ENCODE results near the gene ANKRD16. TPM values are rescaled to one million over a fixed set of nuclear protein-coding genes. Genes with fewer than 3 reads are reported as not detected.
"Not testable (repeated sequence)": the region's sequence is repeated elsewhere in the genome, so short reads cannot be mapped to it uniquely, and the experiment has no call there.

The ANKRD16 gene
- polyA plus RNA-seq, 3 donors = 1.4 to 2.9 (median 2.1) TPM

- Mint-ChIP-seq H3K4me1 (peaks cover 25% of the 10 kb centered on the region), H3K9me3 (peaks cover 5 to 9% (median 7%) of the 10 kb centered on the region in 7 donors)
- intact Hi-C loops (cut with micrococcal nuclease) = no loop called here
These were observed 33.6 kb downstream of the ANKRD16 start for GRCh38 chr10:5855979-5856700.

GRCh38 chr10:5854131-5854475 lies 35.6 kb downstream of the ANKRD16 start:
- no peaks in the 10 kb centered on the region for H3K79me2 ChIP-seq (ENCODE audit: insufficient read depth, low read length)
- intact Hi-C loops (cut with micrococcal nuclease) = loop anchor here in 1 of 2 donors (5.0 kb wide), 1 partner anchor 42 kb away; the partner anchor contains the start of gene GDI2
- no peak for DNase-seq
- no peak overlapping the region for H2AFZ ChIP-seq (ENCODE audit: insufficient read depth, low read depth, low read length, poor library complexity, severe bottlenecking)
- no peaks in the 10 kb centered on the region for H3K27me3 ChIP-seq (ENCODE audit: control insufficient read depth in 2 of 2, insufficient read depth in 2 of 2, low read length in 2 of 2)
- no peak overlapping the region for H3K27ac ChIP-seq (ENCODE audit: low read depth in 1 of 2, low read length in 2 of 2)
- no peaks in the 10 kb centered on the region for H4K20me1 ChIP-seq (ENCODE audit: insufficient read depth, low read length)
- H3K36me3 ChIP-seq (replicated peaks in 1 of 2; ENCODE audit: control insufficient read depth in 1 of 2, insufficient read depth in 2 of 2, low read length in 2 of 2) = no peaks in the 10 kb centered on the region
- H3K4me1 Mint-ChIP-seq = peaks cover 19% of the 10 kb centered on the region
- H3K4me3 Mint-ChIP-seq = no peak overlapping the region
- H3K36me3 Mint-ChIP-seq = no peaks in the 10 kb centered on the region
- no peak overlapping the region for H3K4me3 ChIP-seq (replicated peaks in 1 of 3; ENCODE audit: low read depth in 2 of 3, low read length in 3 of 3)
- H3K9me3 Mint-ChIP-seq = peaks cover 5 to 9% (median 7%) of the 10 kb centered on the region in 7 donors
- peaks cover 22 to 25% of the 10 kb centered on the region in 2 donors for H3K4me1 ChIP-seq (ENCODE audit: control insufficient read depth in 1 of 2, insufficient read depth in 2 of 2, low read length in 2 of 2)
- no peak overlapping the region for H3K4me2 ChIP-seq (replicated peaks; ENCODE audit: extremely low read depth, low read length, poor library complexity, severe bottlenecking)
- 100% methylated on average over 2 of the region's 5 CpGs for WGBS (ENCODE audit: insufficient coverage)
- peaks cover 0 to 6% (median 6%) of the 10 kb centered on the region in 3 donors for H3K27me3 Mint-ChIP-seq (ENCODE audit: low read depth in 3 of 3)
- no peak overlapping the region for H3K9ac ChIP-seq (ENCODE audit: insufficient read depth, low read length, poor library complexity, severe bottlenecking)
- H3K27ac Mint-ChIP-seq = no peak overlapping the region
- TF ChIP-seq, protein P1, sequence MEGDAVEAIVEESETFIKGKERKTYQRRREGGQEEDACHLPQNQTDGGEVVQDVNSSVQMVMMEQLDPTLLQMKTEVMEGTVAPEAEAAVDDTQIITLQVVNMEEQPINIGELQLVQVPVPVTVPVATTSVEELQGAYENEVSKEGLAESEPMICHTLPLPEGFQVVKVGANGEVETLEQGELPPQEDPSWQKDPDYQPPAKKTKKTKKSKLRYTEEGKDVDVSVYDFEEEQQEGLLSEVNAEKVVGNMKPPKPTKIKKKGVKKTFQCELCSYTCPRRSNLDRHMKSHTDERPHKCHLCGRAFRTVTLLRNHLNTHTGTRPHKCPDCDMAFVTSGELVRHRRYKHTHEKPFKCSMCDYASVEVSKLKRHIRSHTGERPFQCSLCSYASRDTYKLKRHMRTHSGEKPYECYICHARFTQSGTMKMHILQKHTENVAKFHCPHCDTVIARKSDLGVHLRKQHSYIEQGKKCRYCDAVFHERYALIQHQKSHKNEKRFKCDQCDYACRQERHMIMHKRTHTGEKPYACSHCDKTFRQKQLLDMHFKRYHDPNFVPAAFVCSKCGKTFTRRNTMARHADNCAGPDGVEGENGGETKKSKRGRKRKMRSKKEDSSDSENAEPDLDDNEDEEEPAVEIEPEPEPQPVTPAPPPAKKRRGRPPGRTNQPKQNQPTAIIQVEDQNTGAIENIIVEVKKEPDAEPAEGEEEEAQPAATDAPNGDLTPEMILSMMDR (IDR thresholded peaks at IDR 0.05) = no peak
- peaks cover 0 to 3% of the 10 kb centered on the region in 2 donors for H3K9me3 ChIP-seq (replicated peaks in 1 of 2; ENCODE audit: control insufficient read depth in 1 of 2, insufficient read depth in 1 of 2, low read length in 2 of 2)

More at GRCh38 chr10:5855979-5856700, 33.6 kb downstream of the ANKRD16 start:
- WGBS (ENCODE audit: insufficient coverage) = 79% methylated on average over 16 of the region's 18 CpGs
- Mint-ChIP-seq H3K27me3 (ENCODE audit: low read depth in 3 of 3) (peaks cover 0 to 6% (median 6%) of the 10 kb centered on the region in 3 donors), H3K27ac (peak overlapping the region in 2 of 7 donors; percentile 11 to 13), H3K4me3 (no peak overlapping the region), H3K36me3 (no peaks in the 10 kb centered on the region)
- Histone ChIP-seq H3K4me2 (replicated peaks; ENCODE audit: extremely low read depth, low read length, poor library complexity, severe bottlenecking) (no peak overlapping the region), H3K9ac (ENCODE audit: insufficient read depth, low read length, poor library complexity, severe bottlenecking) (no peak overlapping the region), H3K79me2 (ENCODE audit: insufficient read depth, low read length) (no peaks in the 10 kb centered on the region), H3K36me3 (replicated peaks in 1 of 2; ENCODE audit: control insufficient read depth in 1 of 2, insufficient read depth in 2 of 2, low read length in 2 of 2) (no peaks in the 10 kb centered on the region), H3K4me1 (ENCODE audit: control insufficient read depth in 1 of 2, insufficient read depth in 2 of 2, low read length in 2 of 2) (peaks cover 22 to 31% of the 10 kb centered on the region in 2 donors), H3K4me3 (replicated peaks in 1 of 3; ENCODE audit: low read depth in 2 of 3, low read length in 3 of 3) (no peak overlapping the region), H2AFZ (ENCODE audit: insufficient read depth, low read depth, low read length, poor library complexity, severe bottlenecking) (no peak overlapping the region), H3K9me3 (replicated peaks in 1 of 2; ENCODE audit: control insufficient read depth in 1 of 2, insufficient read depth in 1 of 2, low read length in 2 of 2) (peaks cover 0 to 3% of the 10 kb centered on the region in 2 donors), H3K27me3 (ENCODE audit: control insufficient read depth in 2 of 2, insufficient read depth in 2 of 2, low read length in 2 of 2) (no peaks in the 10 kb centered on the region), H3K27ac (ENCODE audit: low read depth in 1 of 2, low read length in 2 of 2) (no peak overlapping the region), H4K20me1 (ENCODE audit: insufficient read depth, low read length) (no peaks in the 10 kb centered on the region)
- TF ChIP-seq, protein P1 (IDR thresholded peaks at IDR 0.05) = no peak
- no peak for DNase-seq

DNA sequence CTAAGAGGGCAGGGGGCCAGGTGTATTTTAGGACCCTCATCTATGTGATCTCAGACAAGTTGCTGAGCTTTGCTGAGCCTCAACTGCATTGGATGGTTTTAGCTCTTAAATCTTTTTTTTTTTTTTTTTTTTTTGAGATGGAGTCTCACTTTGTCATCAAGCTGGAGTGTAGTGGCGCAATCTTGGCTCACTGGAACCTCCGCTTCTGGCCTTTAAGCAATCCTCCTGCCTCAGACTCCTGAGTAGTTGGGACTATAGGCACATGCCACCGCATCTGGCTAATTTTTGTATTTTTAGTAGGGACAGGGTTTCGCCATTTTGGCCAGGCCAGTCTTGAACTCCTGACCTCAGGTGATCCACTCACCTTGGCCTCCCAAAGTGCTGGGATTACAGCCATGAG lies 43.0 kb downstream of the ANKRD16 start:
- H3K4me3 Mint-ChIP-seq = not testable (repeated sequence)

More for the DNA sequence above, 43.0 kb downstream of the ANKRD16 start:
- H3K27me3 Mint-ChIP-seq (ENCODE audit: low read depth in 3 of 3); H3K4me3 ChIP-seq (replicated peaks in 1 of 3; ENCODE audit: low read depth in 2 of 3, low read length in 3 of 3); H3K4me2 ChIP-seq (replicated peaks; ENCODE audit: extremely low read depth, low read length, poor library complexity, severe bottlenecking); H3K9me3 Mint-ChIP-seq; H2AFZ ChIP-seq (ENCODE audit: insufficient read depth, low read depth, low read length, poor library complexity, severe bottlenecking); H3K27me3 ChIP-seq (ENCODE audit: control insufficient read depth in 2 of 2, insufficient read depth in 2 of 2, low read length in 2 of 2); H3K36me3 ChIP-seq (replicated peaks in 1 of 2; ENCODE audit: control insufficient read depth in 1 of 2, insufficient read depth in 2 of 2, low read length in 2 of 2); H3K27ac ChIP-seq (ENCODE audit: low read depth in 1 of 2, low read length in 2 of 2); H3K4me1 ChIP-seq (ENCODE audit: control insufficient read depth in 1 of 2, insufficient read depth in 2 of 2, low read length in 2 of 2); H4K20me1 ChIP-seq (ENCODE audit: insufficient read depth, low read length); H3K4me1 Mint-ChIP-seq; H3K79me2 ChIP-seq (ENCODE audit: insufficient read depth, low read length); H3K36me3 Mint-ChIP-seq; H3K9ac ChIP-seq (ENCODE audit: insufficient read depth, low read length, poor library complexity, severe bottlenecking); H3K9me3 ChIP-seq (replicated peaks in 1 of 2; ENCODE audit: control insufficient read depth in 1 of 2, insufficient read depth in 1 of 2, low read length in 2 of 2); intact Hi-C loops (cut with micrococcal nuclease): not testable (repeated sequence)
- WGBS (ENCODE audit: insufficient coverage) = no CpG with 5 or more reads among the region's 4 CpGs
- peak overlapping the region in 1 of 7 donors; percentile 7 for H3K27ac Mint-ChIP-seq
- DNase-seq = peak in 1 of 3 donors; percentile 20

All from CD14-positive monocyte (primary cell).